ENCODE measurements around the gene SORT1. TPM values are rescaled to one million over a fixed set of nuclear protein-coding genes. Genes with fewer than 3 reads are reported as not detected.
"Not testable (repeated sequence)": the region's sequence is repeated elsewhere in the genome, so short reads cannot be mapped to it uniquely, and the experiment has no call there.

Gene SORT1
- total RNA-seq, 1 donor = 48.5 TPM

GRCh38 chr1:109306832-109307273 lies 90.9 kb downstream of the SORT1 start, which contains the start of gene MYBPHL:
TSS of gene MYBPHL (minus strand) at chr1:109307011. CDS start at chr1:109306991, 20 bp downstream.
- Histone ChIP-seq H3K27me3 (ENCODE audit: insufficient read depth, low read length) (no peaks in the 10 kb centered on the region), H3K27ac (ENCODE audit: low read depth, low read length) (no peak within 1 kb of the TSS), H3K4me1 (ENCODE audit: insufficient read depth, low read length) (no peaks in the 10 kb centered on the region), H4K20me1 (ENCODE audit: insufficient read depth, low read length) (no peaks in the 10 kb centered on the region), H3K36me3 (ENCODE audit: insufficient read depth, low read length) (peaks cover 6% of the 10 kb centered on the region), H3K4me2 (ENCODE audit: insufficient read depth, low read length) (no peak within 1 kb of the TSS), H2AFZ (ENCODE audit: low read length) (no peak within 1 kb of the TSS), H3K9me3 (ENCODE audit: low read depth, low read length) (no peaks in the 10 kb centered on the region), H3K79me2 (ENCODE audit: insufficient read depth, low read length) (no peaks in the 10 kb centered on the region), H3K4me3 (ENCODE audit: insufficient read depth, low read length) (no peak within 1 kb of the TSS)
- no peak for TF ChIP-seq CTCF (IDR thresholded peaks at IDR 0.05; ENCODE audit: extremely low read depth, low read depth, low read length)
- no peak for DNase-seq (ENCODE audit: insufficient read length, low spot score, missing footprints)

GRCh38 chr1:109305991-109306390 lies 91.7 kb downstream of the SORT1 start:
- H3K4me3 ChIP-seq (ENCODE audit: insufficient read depth, low read length); H2AFZ ChIP-seq (ENCODE audit: low read length); H3K36me3 ChIP-seq (ENCODE audit: insufficient read depth, low read length); H3K27me3 ChIP-seq (ENCODE audit: insufficient read depth, low read length); H3K4me1 ChIP-seq (ENCODE audit: insufficient read depth, low read length); H3K27ac ChIP-seq (ENCODE audit: low read depth, low read length); H3K79me2 ChIP-seq (ENCODE audit: insufficient read depth, low read length); H3K9me3 ChIP-seq (ENCODE audit: low read depth, low read length); DNase-seq (ENCODE audit: insufficient read length, low spot score, missing footprints); H4K20me1 ChIP-seq (ENCODE audit: insufficient read depth, low read length); H3K4me2 ChIP-seq (ENCODE audit: insufficient read depth, low read length): not testable (repeated sequence)

- no peak for TF ChIP-seq CTCF (IDR thresholded peaks at IDR 0.05; ENCODE audit: extremely low read depth, low read depth, low read length)
- Histone ChIP-seq H3K9me3 (ENCODE audit: low read depth, low read length) (no peaks in the 10 kb centered on the region), H2AFZ (ENCODE audit: low read length) (no peak overlapping the region), H3K4me3 (ENCODE audit: insufficient read depth, low read length) (no peak overlapping the region), H3K4me2 (ENCODE audit: insufficient read depth, low read length) (no peak overlapping the region), H3K27ac (ENCODE audit: low read depth, low read length) (no peak overlapping the region), H3K36me3 (ENCODE audit: insufficient read depth, low read length) (no peaks in the 10 kb centered on the region), H3K79me2 (ENCODE audit: insufficient read depth, low read length) (no peaks in the 10 kb centered on the region), H4K20me1 (ENCODE audit: insufficient read depth, low read length) (no peaks in the 10 kb centered on the region), H3K4me1 (ENCODE audit: insufficient read depth, low read length) (peaks cover 11% of the 10 kb centered on the region), H3K27me3 (ENCODE audit: insufficient read depth, low read length) (no peaks in the 10 kb centered on the region)
- no peak for DNase-seq (ENCODE audit: insufficient read length, low spot score, missing footprints)
Observed at GRCh38 chr1:109304226-109304920, 93.3 kb downstream of the SORT1 start.

- Histone ChIP-seq H4K20me1 (ENCODE audit: insufficient read depth, low read length) (no peaks in the 10 kb centered on the region), H3K27me3 (ENCODE audit: insufficient read depth, low read length) (no peaks in the 10 kb centered on the region), H3K27ac (ENCODE audit: low read depth, low read length) (no peak overlapping the region), H3K36me3 (ENCODE audit: insufficient read depth, low read length) (no peaks in the 10 kb centered on the region), H2AFZ (ENCODE audit: low read length) (no peak overlapping the region), H3K4me3 (ENCODE audit: insufficient read depth, low read length) (no peak overlapping the region), H3K9me3 (ENCODE audit: low read depth, low read length) (no peaks in the 10 kb centered on the region), H3K79me2 (ENCODE audit: insufficient read depth, low read length) (no peaks in the 10 kb centered on the region), H3K4me1 (ENCODE audit: insufficient read depth, low read length) (peaks cover 27% of the 10 kb centered on the region), H3K4me2 (ENCODE audit: insufficient read depth, low read length) (no peak overlapping the region)
- TF ChIP-seq CTCF (IDR thresholded peaks at IDR 0.05; ENCODE audit: extremely low read depth, low read depth, low read length) = no peak
- no peak for DNase-seq (ENCODE audit: insufficient read length, low spot score, missing footprints)
Observed at GRCh38 chr1:109301874-109302273, 95.8 kb downstream of the SORT1 start.

Data from osteoblast (primary cell).